GM21390 (cell line): ENCODE results near the gene GKAP1.
A peak's percentile ranks its signal among the peaks of the same experiment; 100 is the strongest.
"Not testable (repeated sequence)": the region's sequence is repeated elsewhere in the genome, so short reads cannot be mapped to it uniquely, and the experiment has no call there.

Source experiments
- ATAC-seq: cut with Tn5 transposase; IDR thresholded peaks from one replicate; pipeline ENCODE4 v1.9.1; 2021; ENCODE audit not compliant: unreplicated experiment

The GKAP1 gene

DNA sequence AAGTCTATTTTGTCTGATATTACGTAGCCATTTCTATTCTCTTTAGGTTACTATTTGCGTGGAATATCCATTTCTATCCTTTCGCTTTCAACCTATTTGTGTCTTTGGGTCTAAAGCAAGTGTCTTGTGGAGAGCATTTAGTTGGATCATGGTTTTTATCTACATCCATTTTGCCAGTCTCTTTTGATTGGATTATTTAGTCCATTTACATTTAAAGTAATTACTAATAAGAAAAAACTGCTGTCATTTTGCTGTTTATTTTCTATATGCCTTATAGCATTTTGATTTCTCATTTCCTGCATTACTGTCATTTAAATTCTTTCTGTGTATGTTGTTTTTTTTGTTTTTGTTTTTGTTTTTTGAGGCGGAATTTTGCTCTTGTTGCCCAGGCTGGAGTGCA lies 83.8 kb downstream of the GKAP1 start:
- no peak for ATAC-seq

DNA sequence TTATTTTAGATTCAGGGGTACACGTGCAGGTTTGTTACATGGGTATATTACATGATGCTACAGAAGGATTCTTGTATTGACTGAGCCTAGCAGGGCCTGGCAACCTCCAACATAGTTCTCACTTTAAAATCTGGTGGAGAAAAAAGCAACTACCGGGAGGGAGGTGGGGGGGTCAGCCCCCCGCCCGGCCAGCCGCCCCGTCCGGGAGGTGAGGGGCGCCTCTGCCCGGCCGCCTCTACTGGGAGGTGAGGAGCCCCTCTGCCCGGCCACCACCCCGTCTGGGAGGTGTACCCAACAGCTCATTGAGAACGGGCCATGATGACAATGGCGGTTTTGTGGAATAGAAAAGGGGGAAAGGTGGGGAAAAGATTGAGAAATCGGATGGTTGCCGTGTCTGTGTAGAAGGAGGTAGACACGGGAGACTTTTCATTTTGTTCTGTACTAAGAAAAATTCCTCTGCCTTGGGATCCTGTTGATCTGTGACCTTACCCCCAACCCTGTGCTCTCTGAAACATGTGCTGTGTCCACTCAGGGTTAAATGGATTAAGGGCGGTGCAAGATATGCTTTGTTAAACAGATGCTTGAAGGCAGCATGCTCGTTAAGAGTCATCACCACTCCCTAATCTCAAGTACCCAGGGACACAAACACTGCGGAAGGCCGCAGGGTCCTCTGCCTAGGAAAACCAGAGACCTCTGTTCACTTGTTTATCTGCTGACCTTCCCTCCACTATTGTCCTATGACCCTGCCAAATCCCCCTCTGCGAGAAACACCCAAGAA lies 88.8 kb downstream of the GKAP1 start:
- ATAC-seq: not testable (repeated sequence)

DNA sequence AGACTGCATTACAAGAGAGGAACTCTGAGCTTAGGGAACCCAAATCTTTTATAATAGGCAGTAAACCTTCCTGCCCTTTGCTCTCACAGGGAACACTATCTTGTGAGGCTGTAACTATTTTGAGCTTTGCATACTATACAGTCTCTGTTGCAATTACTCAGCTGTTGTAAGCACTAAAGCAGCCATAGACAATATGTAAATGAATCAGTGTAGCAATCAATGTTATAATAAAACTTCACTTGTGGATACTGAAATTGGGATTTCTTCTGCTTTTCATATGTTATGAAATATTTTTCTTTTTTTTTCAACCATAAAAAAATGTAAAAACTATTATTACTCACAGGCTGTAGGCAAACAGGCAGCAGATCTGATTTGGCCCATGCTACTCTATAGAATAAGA lies 93.1 kb downstream of the GKAP1 start:
- no peak for ATAC-seq

DNA sequence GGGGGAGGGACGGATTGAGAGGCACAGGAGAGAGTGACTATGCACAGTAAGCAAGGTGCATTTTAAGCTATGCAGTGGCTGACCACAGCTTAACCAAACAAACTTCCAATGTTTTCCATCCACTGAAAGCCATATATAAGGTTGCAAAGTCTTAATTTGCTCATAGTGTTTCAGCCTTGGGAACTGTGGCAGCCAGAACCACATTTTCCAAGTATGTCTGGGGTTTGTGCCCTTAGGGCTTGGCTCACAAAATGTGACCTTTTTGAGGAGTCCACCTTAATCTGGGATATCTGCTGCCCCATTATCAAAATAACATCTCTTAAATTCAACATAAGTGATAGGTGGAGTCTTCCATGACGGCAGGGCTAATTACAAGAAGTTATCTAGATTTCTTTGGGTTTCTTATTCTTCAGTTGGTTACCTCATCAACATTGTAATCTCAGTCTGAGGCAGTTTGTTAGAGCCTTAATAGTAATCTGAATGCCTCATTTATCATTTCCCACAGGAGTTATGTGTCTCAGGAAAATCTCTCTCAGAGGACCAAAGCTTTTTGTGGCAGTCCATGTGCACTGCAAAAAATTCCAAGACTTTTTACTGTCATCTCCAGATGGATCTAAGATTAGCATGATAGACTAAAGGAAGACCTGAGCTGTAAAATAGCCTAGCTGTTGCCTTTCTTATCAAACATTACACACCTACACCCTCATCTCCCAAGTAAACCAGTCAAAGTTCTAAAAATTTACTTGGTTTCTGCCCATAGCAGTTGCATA lies 94.7 kb downstream of the GKAP1 start:
- no peak for ATAC-seq

DNA sequence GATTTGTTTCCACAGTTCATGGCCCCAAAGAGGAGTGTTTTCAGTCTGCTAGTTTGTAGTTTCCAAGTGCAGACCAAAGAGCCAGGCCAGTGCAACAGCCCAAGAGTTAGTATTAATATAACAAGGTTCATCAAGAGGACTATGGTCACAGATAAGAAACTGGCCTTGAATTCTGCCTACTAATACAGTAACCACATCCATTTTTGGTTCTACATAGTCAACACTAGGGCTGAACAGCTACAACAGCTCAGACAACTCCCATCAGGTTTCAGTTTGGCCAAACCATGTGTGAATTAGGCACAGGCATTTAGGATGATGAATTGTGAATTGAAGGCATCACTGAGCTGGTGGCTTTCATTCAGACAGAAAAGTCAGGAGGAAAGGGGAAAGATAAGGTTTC lies 96.1 kb downstream of the GKAP1 start:
- ATAC-seq: no peak

DNA sequence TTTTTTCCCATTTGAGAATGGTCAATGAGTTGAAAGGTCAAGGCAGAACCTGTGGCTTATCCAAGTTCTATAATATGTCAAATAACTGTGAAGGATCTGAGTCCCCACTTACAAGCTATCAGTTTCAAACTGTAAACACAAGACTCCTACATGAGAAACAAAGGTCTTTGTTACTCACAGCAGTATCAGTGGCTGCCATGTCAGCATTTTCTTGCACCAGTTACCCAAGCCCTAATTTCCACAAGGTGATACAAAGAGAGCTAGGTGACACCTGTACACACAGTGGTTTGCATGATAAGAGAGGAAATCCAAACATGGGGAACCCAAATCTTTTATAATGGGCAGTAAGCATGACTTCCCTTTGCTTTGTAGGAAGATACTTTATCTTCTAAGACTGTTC lies 101.8 kb downstream of the GKAP1 start:
- no peak for ATAC-seq

DNA sequence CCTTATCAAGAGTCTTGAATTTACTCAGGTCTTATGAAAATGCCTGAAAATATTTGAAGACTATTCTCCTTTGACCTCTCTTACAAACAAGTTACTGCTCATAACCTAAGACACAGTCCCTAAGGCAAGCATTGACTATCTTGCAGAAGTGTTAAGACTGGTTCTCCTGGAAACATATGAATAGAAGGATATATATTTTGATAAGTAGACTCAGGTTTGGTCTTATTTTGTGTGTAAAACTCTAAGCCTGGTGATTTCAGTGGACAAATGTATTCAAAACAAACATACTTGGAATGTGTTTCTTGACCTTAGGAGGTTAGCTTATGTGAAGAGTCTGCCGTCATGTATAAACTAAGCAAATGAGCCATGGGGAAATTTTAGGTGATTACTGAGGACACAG lies 102.3 kb downstream of the GKAP1 start:
- no peak for ATAC-seq

DNA sequence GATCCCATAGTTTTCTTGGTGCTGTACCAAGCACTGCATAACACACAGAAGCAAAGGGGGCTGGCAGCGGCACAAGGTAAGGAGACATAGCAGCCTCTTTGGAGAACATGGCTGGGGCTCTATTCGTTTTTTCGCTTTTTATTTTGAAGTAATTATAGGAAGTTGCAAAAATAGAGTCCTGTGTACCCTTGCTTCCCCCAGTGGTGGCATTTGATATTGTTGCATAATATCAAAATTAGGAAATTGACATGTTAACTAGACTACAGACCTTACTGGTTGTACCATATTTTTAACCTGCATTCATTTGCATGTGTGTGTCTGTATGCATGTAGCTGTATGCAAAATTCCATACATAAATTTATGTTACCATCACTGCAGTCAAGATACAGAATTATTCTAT lies 103.2 kb downstream of the GKAP1 start:
- no peak for ATAC-seq

DNA sequence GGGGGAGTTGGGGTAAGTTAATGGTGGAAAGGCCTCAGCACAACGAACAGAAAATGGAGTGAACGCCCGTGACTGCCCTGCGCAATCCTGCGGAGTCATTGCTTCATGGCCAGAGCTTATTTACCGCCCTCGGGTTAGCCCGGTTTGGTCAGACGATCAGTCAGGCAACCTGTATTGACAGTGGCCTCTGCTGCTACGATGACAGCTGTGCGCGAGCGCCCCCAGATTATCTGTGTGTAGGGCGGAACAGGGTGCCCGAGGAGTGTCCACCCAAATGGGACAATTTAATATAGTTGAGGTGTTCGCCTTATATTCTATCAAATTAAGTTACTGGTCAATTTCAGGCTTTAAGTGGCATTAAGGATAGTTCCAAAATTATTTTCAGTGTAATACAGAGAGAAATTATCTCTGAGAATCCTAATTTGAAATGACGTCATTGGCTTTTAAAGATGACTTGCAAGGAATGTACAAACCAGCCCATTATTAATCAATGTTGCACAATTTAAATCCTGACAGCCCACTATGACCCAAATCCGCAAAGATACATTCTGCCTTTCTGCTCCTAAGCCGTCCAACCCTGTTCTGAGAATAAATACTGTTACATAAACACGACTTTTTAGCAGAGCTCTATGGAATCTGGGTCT lies 108.9 kb downstream of the GKAP1 start:
- peak; percentile 60 for ATAC-seq

DNA sequence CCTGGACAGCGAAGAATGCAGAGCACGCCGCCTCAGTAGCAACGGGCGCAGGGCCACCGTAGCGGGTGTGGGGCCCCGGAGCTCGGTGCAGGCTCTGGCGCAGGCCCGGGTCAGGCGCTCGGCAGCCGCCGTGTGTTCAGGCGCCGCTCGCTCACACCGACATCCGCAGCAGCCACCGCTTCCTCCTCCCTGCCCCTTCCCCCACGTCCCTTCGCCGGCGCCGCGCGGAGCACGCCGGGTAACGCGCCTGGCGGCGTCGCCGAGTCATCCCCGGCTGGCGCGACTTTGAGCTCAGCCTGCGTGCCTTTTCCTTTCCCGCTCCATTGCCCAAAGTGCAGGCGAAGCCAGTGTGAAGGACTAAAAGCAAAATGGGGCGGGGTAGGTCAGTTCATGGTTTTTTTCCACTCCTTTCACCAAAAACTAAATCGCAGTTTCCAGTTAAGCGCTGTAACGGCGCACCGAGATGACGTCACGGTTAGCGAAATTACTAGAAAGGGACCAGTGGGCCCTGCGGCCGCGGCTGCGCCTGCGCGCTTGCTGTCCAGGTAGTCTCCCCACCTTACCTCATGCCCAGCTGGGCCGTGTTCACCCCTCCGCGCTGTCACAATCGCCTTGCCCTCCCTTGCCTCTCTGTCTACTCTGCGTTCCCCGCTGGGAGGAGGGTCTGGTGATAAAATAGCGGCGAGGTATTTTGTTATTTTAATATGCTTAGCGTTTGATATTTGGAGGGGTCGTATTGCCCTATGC lies 109.6 kb downstream of the GKAP1 start, which contains the start of gene UBQLN1:
TSS of gene UBQLN1 (minus strand) at position 191 of the 747 bp plus-strand sequence. CDS start 279 bp downstream, outside the sequence.
- ATAC-seq: peak; percentile 80

DNA sequence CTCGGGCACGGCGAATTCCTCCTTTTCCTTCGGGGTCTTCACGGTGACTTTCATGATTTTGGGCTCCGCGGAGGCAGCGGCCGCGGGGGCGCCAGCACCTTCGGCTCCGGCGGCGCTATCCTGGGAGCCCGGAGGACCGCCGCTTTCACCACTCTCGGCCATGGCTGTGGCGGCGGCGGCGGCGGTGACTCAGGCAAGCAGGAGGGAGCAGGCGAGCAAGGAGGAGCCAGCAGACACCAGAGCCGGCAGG lies 110.1 kb downstream of the GKAP1 start:
- ATAC-seq: peak; percentile 44

DNA sequence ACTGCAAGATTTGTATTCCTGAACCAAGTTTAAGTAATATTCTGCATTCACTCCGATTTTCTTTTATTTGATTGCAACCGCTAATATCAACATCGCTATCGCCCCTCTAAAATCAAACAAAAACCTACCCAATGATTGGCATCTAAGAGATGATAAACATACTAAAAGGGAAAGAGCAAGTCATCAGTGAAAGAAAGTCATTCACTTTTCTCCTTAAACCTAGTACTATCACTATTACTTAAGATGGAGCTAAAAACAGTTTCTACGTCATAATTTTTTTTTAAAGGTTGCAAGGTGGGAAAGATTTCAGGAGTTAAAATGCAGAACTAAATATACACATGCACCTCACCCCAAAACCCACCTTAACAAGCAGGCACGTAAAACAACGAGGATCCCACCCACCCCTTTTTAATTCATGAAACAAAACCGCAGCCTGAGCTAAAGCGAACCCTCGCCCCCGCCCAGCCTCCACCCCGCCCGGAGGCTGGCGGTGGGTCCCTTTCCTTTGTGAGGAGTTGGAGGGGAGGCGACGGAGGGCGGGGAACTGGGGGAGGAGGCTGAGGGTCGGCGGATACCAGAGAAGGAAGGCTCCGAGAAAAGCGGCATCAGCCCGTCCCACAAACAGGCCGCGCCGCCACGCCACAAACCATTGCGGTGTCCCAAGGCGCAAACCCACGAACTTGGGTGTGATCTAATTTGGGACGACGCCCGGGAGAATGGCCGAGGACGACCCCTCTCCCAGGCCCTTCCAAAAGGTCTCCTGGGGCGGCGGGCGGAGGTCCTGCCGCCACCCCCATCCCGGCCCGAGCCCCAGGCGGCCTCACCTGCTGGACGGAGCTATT lies 110.7 kb downstream of the GKAP1 start:
- ATAC-seq: peak; percentile 17

DNA sequence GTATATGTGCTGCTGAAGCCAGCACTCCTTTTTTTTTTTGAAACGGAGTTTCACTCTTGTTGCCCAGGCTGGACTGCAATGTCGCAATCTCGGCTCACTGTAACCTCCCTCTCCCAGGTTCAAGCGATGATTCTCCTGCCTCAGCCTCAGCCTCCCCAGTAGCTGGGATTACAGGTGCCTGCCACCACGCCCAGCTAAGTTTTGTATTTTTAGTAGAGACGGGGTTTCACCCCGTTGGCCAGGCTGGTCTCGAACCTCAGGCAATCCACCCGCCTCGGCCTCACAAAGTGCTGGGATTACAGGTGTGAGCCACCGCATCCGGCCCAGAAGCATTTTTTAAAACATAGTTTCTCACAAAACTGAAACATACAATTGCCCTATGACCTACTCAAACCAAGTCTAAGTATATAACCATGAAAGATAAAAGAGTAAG lies 112.3 kb downstream of the GKAP1 start:
- ATAC-seq: not testable (repeated sequence)

DNA sequence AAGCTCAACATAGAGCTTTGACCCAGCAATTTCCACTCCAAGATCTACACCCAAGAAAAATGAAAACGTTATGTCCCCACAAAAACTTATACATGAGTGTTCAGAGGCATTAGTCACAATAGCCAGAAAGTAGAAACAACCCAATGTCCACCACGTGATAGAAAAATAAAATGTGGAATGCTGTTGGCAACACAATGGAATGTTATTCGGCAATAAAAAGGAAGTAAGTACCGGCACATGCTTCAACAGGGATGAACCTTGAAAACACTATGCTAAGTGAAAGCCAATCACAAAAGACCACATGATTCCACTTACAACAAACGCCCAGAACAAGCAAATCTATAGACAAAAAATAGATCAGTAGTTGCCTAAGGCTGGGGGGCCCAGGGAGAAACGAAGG lies 115.8 kb downstream of the GKAP1 start:
- ATAC-seq: no peak

DNA sequence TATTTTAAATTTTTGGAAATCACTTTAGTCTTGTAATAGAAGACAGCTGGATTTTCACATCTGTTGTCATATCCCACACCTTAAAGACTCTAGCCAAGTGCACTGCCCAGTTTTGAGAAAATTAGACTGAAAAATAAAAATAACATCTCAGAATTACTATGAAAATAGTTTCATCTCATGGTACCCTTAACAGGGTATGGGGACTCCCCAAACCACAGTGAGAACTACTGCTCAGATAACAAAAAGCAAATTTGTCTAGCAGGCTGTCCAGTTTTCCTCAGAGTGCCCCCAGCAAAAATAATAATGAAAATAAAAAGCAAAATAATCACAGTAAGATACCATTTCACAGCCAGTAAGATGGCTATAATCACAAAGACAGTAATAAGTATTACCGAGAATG lies 116.3 kb downstream of the GKAP1 start:
- ATAC-seq: no peak

DNA sequence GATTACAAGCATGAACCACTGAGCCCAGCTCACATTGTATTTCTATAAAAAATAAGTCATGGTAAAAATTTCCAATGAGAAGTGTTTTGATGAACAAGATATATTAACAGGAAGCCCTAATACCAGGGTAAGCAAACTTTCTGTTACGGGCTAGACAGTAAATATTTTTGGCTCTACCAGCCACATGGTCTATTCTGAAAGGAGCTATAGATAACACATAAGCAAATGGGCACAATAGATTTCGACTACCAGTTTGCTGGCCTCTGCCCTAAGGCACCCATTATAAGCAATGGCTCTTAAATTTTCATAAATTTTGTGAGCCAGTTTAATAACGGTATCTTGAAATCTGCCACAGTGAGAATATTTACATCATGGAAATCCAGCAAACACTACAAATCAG lies 118.0 kb downstream of the GKAP1 start:
- ATAC-seq: peak; percentile 42

DNA sequence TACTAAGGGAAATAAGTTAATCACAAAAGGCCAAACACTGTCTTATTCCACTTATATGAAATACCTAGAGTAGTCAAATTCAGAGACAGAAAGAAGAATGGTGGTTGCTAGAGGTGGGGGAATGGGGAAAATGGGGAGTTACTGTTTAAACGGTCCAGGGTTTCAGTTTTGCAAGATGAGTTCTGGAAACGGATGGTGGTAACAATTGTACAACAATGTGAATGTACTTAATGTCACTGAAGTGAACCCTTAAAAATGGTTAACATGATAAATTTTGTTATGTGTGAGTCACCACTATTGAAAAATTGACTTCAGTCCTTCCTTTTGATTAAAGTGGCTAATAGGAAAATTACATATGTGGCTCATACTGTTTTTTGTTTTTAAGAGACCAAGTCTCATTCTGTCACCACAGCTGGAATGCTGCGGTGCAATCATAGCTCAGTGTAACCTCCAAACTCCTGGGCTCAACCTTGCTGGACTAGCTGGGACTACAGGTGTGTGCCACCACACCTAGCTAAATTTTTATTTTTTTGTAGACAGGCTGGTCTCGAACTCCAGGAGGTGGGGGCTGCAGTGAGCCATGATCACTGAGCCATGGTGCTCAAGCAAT lies 118.5 kb downstream of the GKAP1 start:
- peak; percentile 43 for ATAC-seq

DNA sequence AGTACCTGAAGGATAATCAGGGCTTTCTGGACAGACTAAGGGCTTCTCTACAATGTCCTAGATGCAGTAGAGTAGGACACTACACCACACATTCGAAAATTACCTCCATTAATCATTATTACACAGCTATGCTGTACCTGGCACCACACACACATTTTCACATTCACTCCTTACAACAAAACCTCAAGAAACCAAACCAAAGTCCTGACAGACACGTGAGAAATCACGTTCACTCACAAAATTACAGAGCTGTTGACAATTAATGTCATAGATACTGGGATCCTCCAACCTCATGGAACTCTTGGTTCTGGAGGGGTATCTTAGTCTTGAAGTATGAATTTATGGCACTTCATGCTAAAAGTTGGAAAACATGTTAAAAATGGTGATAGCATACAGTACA lies 126.1 kb downstream of the GKAP1 start:
- no peak for ATAC-seq
